Ishikawa (cell line): ENCODE results near the gene CCDC149.
A peak's percentile ranks its signal among the peaks of the same experiment; 100 is the strongest.

Experiments used
- CEBPB ChIP-seq: IDR thresholded peaks from 2 replicates; pipeline ENCODE4 v1.6.1; 2012
- CREB1 ChIP-seq: IDR thresholded peaks from 2 replicates; pipeline ENCODE4 v1.6.1; 2012; ENCODE audit warnings: low read depth
- EGR1 ChIP-seq: IDR thresholded peaks from 2 replicates; pipeline ENCODE4 v1.6.1; 2012
- EP300 ChIP-seq: IDR thresholded peaks from 2 replicates; pipeline ENCODE4 v1.6.1; 2012; ENCODE audit warnings: borderline replicate concordance
- FOXM1 ChIP-seq: IDR thresholded peaks from 2 replicates; pipeline ENCODE4 v1.6.1; 2012; ENCODE audit warnings: low read depth, borderline replicate concordance
- NFIC ChIP-seq: IDR thresholded peaks from 2 replicates; pipeline ENCODE4 v1.6.1; 2012
- RAD21 ChIP-seq: IDR thresholded peaks from 2 replicates; pipeline ENCODE4 v1.6.1; 2012; ENCODE audit warnings: low read depth
- TAF1 ChIP-seq: IDR thresholded peaks from 2 replicates; pipeline ENCODE4 v1.6.1; 2012; ENCODE audit warnings: low read depth, mild to moderate bottlenecking
- TCF12 ChIP-seq: IDR thresholded peaks from 2 replicates; pipeline ENCODE4 v1.6.1; 2012; ENCODE audit warnings: low read depth
- TEAD4 ChIP-seq: IDR thresholded peaks from 2 replicates; pipeline ENCODE4 v1.6.1; 2012
- YY1 ChIP-seq: IDR thresholded peaks from 2 replicates; pipeline ENCODE4 v1.6.1; 2012; ENCODE audit warnings: low read depth
- ZBTB7A ChIP-seq: IDR thresholded peaks from 2 replicates; pipeline ENCODE4 v1.6.1; 2012; ENCODE audit warnings: low read depth
- TF ChIP-seq, protein P1 (sequence below): IDR thresholded peaks from 2 replicates; pipeline ENCODE4 v1.6.1; 2012; ENCODE audit warnings: low read depth, mild to moderate bottlenecking
- TF ChIP-seq, protein P2 (sequence below): IDR thresholded peaks from 2 replicates; pipeline ENCODE4 v1.6.1; 2012
- TF ChIP-seq, protein P3 (sequence below): IDR thresholded peaks from 2 replicates; pipeline ENCODE4 v1.6.1; 2012

Gene CCDC149

DNA sequence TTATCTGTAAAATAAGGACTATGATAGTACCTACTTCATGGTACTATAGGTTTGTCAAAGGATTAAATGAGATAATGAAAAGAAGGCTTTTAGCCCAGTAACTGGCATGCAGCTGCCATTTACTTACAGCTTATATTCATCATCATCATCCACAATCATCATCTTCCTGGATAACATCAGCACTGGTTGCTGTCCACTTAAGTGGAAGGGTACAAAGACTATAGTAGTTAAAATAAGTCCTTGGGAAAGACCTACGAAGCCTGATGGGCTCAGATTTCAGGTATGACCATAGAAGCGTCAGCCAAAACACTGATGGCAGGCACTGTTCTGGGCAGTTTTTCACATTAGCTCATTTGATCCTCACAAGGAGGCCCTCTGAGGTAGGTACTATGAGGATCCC is 20.6 kb downstream of the CCDC149 start:
- TF ChIP-seq RAD21 (no peak), CEBPB (no peak)
- TF ChIP-seq, protein P1, sequence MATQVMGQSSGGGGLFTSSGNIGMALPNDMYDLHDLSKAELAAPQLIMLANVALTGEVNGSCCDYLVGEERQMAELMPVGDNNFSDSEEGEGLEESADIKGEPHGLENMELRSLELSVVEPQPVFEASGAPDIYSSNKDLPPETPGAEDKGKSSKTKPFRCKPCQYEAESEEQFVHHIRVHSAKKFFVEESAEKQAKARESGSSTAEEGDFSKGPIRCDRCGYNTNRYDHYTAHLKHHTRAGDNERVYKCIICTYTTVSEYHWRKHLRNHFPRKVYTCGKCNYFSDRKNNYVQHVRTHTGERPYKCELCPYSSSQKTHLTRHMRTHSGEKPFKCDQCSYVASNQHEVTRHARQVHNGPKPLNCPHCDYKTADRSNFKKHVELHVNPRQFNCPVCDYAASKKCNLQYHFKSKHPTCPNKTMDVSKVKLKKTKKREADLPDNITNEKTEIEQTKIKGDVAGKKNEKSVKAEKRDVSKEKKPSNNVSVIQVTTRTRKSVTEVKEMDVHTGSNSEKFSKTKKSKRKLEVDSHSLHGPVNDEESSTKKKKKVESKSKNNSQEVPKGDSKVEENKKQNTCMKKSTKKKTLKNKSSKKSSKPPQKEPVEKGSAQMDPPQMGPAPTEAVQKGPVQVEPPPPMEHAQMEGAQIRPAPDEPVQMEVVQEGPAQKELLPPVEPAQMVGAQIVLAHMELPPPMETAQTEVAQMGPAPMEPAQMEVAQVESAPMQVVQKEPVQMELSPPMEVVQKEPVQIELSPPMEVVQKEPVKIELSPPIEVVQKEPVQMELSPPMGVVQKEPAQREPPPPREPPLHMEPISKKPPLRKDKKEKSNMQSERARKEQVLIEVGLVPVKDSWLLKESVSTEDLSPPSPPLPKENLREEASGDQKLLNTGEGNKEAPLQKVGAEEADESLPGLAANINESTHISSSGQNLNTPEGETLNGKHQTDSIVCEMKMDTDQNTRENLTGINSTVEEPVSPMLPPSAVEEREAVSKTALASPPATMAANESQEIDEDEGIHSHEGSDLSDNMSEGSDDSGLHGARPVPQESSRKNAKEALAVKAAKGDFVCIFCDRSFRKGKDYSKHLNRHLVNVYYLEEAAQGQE: peak; percentile 65

DNA sequence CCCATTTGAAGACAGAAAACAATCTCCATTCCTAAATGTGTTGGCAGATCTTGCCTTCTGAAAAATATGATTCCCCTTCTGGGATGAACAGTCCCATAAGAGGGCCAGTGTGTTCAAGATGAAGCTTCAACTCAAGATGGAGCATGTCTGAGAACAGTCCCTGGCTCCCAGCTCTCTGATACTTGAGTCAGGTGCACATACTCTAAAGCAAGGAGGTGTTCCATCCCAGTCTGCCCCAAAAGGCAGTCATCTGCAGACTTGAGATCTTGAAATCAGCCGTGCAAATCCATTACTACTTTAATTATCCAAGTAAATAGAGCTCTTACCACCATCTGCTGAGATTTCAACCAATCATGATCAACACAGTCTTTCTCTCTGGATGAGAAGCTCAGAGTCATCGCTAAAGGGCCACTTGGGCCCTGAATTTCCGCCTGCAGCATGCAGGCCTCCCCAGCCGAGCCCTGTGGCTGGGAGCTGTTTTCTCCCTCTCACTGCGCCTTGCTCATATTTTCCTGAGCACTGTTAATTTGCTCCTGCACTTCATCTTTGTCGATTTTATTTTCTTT is 22.2 kb downstream of the CCDC149 start:
- TF ChIP-seq RAD21 (no peak), FOXM1 (no peak), YY1 (no peak)
- TF ChIP-seq, protein P2, sequence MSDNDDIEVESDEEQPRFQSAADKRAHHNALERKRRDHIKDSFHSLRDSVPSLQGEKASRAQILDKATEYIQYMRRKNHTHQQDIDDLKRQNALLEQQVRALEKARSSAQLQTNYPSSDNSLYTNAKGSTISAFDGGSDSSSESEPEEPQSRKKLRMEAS: no peak
- TF ChIP-seq, protein P3, sequence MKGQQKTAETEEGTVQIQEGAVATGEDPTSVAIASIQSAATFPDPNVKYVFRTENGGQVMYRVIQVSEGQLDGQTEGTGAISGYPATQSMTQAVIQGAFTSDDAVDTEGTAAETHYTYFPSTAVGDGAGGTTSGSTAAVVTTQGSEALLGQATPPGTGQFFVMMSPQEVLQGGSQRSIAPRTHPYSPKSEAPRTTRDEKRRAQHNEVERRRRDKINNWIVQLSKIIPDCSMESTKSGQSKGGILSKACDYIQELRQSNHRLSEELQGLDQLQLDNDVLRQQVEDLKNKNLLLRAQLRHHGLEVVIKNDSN: no peak

DNA sequence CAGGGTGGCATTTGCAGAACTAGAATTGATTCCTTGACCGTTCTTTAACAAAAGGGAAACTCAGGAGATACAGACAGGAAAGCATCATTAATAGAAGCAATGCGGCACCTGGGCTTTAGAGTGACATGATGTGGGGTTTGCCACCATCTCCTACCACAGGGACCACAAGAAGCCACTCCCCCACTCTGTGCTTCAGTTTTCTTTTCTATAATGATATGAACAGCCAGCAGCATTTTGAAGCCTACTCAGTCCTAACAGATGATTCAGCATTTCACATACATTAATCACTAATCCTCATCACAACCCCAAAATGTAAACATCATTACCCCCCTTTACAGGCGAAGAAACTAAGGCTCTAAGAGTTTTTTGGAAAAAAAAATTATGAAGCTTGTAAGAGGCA is 22.9 kb downstream of the CCDC149 start:
- TF ChIP-seq TAF1 (no peak), ZBTB7A (no peak), YY1 (no peak), TCF12 (no peak)

DNA sequence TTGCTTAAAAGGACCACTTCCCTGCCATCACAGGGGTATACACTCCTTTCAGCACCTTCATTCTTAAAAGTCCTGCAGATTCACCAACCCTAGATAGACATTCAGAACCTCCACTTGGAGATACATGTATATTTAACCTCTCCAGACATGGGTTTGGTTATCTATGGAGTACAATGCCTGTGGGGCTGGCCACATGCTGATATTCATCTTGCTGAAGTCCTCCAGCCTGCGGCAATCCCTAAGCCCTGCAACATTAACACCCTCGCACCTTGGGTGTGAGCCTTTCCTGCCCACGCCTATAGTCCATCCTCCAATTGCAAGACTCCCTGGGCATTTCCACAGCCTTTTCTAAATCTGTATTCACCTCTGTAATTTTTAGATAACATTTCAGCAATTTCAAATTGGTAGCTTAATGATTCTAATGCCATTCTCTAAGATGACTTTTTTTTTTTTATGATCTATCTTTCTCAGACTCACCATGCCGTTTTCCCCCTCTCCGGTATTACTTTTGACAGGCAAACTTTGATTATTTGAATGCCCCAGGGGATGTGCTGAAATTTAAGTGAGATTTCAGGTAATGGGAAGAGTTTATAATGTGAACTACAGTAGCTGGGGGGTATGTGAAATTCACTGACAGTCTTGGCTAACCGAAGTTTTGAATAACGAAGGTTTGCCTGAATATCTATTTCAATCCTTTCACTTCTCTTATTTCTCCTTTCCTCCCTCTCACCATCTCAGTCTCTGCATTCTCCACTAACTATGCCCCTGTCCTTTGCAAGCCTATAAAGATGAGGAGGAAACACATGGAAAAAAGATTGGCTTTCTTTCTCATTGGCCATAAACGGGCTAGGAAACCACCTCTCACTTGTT is 24.1 kb downstream of the CCDC149 start:
- TF ChIP-seq FOXM1 (no peak), TAF1 (no peak)

DNA sequence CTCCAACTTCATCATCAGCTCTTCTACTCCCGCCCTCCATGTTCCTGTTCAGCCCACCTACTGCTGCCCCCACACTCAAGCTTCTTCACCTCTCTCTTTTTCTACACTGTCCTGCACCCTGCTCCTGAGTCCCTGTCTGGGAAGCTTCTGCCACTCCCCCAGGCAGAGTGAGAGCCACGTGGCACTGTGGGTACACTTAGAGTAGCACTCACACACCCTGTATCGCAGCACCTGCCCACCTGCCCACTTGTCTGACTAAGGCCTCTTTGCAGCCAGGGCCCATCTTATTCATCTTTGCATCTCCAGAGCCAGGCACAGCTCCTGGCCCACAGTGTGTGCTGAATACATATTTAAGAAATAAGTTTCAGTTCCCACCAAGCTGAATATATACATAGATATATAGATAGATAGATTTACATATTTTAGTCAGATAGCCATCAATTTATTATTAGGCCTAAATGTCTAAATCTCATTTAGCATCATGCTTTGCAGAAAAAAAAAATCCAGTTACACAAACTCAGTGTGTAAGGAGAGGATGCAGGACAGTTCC is 24.9 kb downstream of the CCDC149 start:
- TF ChIP-seq YY1 (no peak), NFIC (no peak), TCF12 (no peak), CEBPB (no peak), FOXM1 (no peak), CREB1 (no peak), EGR1 (no peak), EP300 (no peak), ZBTB7A (no peak), TEAD4 (no peak), RAD21 (no peak), TAF1 (no peak)
- TF ChIP-seq, protein P3: no peak
- TF ChIP-seq, protein P2: no peak
- TF ChIP-seq, protein P1: no peak

DNA sequence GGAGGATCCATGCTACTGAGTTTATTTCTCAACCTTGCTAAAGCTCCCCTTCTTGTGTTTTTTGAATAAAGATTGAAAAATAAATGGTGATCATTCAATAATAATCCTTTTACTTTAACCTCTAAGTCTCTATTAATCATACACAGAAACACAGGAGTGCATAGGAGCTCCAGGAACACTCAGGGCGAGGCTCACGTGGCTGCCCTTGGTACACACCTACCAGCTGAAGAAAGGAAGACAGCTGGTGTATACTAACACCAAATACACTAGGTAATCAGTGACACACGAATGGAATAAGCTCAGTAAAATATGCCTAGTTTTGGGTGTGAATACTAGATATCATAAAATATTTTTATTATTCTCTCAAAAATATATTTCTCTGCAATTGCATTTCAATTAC is 26.2 kb downstream of the CCDC149 start:
- TF ChIP-seq RAD21 (no peak), ZBTB7A (no peak), EGR1 (no peak), NFIC (no peak), TAF1 (no peak), FOXM1 (no peak), EP300 (no peak), TEAD4 (no peak), TCF12 (no peak), CEBPB (no peak), CREB1 (no peak), YY1 (no peak)
- TF ChIP-seq, protein P1: no peak
- TF ChIP-seq, protein P3: no peak
- TF ChIP-seq, protein P2: no peak
